HG02798 (cell line): ENCODE results near the gene HERPUD1.
"Not testable (repeated sequence)": the region's sequence is repeated elsewhere in the genome, so short reads cannot be mapped to it uniquely, and the experiment has no call there.

Experiments
- ATAC-seq: cut with Tn5 transposase; IDR thresholded peaks from one replicate; pipeline ENCODE4 v1.9.1; 2021; ENCODE audit warnings: mild to moderate bottlenecking; ENCODE audit not compliant: unreplicated experiment, poor library complexity

Gene HERPUD1

DNA sequence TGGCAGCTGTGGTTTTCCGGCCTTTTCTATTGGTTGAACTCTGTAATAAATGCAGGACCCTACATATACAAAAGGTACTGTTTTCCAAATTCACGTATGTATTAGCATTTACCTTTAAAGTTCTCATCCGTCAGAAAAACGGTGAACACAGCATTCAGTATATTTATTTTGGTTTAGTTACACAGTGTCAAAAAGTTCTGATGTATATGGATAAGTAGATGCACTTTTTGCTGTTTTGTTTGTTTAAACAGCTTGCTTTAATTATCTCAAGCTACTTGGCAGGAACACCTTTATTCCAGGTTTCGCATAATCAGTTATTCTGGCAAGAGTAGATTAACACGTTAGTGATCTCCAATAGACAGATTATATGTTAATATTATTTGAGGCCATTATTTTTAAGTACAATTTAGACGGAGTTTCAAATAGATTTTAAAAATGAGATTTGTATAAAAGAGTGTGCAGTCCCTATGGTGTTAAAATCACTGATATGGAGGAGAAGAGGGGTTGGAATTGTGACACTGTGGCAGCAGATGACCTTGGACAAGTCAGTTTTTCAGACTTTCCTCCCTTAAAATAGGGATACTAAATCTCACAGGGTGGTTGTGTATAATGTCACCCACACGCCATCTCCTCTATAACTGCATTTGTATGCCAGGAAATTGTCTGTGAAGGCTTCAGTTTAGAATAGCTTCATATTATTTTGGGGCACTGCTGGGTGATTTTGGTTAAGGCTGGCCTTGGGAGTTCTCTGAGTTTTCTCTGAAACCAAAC, 2.1 kb downstream of the HERPUD1 start:
- ATAC-seq: no peak

DNA sequence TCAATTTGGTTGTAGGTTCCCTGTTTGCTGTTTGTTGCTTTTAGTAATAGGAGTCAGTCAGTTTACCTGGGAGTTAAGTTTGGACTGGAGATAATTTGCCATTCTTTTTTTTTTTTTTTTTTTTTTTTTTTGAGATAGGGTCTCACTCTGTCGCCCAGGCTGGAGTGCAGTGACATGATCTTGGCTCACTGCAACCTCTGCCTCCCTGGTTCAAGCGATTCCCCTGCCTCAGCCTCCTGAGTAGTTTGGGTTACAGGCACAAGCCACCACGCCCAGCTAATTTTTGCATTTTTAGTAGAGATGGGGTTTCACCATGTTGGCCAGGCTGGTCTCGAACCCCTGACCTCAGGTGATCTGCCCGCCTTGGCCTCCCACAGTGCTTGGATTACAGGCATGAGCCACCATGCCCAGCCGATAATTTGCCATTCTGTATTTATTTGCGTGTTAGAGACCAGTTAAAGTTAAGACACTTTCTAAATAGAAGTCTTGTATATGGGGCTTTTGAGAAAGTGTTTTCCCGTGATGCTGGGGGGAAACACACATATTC, 2.7 kb downstream of the HERPUD1 start:
- ATAC-seq: not testable (repeated sequence)

DNA sequence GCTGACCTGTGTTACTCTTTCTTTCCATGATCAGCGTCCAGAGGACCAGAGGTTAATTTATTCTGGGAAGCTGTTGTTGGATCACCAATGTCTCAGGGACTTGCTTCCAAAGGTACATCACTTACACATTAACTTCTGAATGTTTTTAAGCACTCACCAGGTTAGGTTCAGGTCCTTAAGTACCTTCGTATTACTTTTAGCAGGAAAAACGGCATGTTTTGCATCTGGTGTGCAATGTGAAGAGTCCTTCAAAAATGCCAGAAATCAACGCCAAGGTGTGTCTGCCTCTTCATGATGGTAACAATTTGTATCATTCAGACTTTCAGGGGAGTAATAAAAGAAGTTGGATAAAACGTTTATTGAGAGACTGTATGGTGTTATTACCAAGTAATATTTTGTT, 3.3 kb downstream of the HERPUD1 start:
- no peak for ATAC-seq

DNA sequence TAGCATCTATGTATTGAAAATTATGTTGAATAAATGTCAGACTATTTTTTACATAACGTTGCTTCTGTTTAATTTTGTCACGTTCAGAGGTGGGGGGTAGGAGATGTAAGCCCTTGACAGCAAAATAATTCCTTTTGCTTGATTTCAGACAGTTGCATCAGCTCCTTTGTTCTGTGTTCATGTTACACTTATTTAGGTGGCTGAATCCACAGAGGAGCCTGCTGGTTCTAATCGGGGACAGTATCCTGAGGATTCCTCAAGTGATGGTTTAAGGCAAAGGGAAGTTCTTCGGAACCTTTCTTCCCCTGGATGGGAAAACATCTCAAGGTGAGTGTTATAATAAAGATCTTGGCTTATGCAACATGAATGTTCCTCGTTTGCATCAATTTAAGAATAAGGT, 4.5 kb downstream of the HERPUD1 start:
- ATAC-seq: no peak

DNA sequence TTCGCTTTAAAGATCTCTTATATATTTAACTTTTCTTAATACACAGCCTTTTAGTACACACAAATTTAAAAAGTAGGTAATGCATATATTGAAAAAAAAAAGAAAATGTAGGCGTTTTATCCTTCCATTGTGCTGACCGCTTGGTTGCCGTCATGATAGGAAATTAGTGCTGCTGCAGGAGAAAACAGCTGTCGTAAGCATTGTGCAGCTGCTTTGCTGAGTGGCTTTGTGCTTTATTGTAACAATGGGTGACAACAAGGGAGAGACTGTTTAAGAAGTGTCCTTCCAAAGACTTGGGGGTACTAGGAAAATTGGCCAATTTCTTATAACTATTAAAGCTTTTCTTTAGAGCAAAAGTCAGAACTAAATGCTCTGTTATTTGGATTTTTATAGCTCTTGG, 5.0 kb downstream of the HERPUD1 start:
- ATAC-seq: no peak

DNA sequence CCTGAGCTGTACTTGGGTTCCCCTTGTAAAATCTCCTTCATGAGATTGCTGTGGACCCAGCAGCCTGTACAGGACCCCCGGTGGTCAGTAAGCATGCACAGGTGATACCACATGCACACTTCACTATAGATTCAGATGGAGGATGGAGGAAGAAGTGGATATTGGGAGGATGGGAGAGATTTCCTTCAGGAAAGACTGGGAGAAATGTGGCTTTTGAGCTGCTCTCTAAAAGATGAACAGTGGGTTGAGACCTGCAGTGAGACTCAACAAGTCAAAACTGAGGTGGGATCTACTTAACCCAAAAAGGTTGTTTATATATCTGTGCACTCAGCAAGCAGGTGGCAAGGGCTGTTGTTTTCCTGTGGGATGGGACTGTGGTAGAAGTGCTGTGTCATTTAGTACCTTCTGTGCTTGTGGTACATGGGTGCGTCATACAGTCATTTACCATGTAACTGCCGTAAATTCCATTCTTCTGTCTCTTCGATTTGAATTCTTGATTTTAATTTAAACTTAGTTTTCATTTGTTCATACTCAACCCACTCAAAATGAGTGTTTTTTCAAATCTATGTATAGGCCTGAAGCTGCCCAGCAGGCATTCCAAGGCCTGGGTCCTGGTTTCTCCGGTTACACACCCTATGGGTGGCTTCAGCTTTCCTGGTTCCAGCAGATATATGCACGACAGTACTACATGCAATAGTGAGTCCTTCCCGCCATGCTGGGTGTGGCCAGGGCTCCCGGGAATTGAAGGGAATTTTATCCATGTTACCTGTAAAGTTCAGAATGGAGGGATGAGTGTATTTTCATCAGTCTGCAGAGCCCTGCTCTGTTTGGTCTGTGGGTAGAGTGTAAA, 6.9 kb downstream of the HERPUD1 start:
- no peak for ATAC-seq

DNA sequence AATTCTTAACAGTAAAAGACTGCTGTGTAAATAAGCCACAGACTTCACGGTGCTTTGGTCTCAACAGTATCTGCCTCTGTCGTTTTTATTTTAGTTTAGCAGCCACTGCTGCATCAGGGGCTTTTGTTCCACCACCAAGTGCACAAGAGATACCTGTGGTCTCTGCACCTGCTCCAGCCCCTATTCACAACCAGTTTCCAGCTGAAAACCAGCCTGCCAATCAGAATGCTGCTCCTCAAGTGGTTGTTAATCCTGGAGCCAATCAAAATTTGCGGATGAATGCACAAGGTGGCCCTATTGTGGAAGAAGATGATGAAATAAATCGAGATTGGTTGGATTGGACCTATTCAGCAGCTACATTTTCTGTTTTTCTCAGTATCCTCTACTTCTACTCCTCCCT, 7.9 kb downstream of the HERPUD1 start:
- ATAC-seq: no peak

DNA sequence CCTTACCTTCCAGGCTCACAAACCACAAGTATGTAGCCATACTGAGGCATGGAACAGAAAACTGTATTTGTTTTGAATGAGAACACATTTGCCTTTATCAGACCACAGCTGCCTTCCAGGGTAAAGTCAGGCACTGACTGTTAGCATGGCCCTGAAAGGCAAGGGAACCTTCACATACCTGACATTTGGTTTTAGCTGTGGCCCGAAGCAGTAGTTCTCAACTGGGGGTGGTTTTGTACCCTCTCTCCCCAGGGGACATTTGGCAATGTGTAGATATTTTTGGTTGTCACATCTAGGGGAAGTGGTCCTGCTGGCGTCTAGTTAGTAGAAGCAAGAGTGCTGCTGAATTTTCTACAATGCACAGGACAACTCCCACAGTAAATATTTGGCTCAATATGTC, 9.2 kb downstream of the HERPUD1 start:
- no peak for ATAC-seq

DNA sequence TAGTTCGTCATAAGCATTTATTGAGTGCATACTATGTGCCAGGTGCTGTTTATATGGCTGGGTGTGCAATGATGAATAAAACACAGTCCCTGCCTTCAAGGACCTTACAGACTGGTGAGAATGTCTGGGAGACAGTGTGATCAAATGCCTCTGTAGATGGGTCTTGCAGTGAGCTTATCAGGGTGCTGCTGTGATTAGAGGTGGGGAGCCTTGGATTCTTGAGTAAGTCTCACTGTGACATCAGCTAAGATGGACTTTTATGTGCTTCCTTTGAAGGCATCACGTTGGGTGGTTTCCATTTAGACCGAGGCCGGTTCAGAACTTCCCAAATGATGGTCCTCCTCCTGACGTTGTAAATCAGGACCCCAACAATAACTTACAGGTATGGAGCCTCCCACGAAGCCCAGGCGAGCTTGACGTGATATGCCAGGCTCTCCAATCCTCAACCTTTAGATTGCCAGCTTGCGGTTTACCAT, 10.0 kb downstream of the HERPUD1 start:
- ATAC-seq: no peak

DNA sequence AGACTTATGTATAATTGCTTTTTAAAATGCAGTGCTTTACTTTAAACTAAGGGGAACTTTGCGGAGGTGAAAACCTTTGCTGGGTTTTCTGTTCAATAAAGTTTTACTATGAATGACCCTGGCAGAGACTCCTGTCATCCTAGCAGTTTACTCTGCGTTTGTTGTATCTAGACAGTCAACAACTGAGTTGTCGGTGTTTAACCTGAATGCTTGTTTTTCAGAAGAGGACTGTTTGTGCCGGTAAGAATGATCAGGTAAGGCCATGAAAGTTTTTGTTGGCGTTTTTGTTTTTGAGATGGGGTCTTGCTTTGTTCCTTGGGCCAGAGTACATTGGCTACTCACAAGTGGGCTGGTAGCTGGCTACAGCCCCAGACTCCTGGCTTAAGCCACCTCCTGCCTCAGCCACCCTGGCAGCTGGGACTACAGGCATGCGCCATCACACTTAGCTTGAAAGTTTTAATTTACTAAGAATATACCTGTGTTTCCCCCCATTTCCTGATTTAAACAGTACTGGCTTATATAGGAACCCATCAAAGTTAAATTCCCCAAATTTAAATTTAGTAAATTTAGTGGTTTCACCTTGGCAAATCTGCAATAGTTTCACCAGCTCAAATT, 11.9 kb downstream of the HERPUD1 start:
- ATAC-seq: no peak

DNA sequence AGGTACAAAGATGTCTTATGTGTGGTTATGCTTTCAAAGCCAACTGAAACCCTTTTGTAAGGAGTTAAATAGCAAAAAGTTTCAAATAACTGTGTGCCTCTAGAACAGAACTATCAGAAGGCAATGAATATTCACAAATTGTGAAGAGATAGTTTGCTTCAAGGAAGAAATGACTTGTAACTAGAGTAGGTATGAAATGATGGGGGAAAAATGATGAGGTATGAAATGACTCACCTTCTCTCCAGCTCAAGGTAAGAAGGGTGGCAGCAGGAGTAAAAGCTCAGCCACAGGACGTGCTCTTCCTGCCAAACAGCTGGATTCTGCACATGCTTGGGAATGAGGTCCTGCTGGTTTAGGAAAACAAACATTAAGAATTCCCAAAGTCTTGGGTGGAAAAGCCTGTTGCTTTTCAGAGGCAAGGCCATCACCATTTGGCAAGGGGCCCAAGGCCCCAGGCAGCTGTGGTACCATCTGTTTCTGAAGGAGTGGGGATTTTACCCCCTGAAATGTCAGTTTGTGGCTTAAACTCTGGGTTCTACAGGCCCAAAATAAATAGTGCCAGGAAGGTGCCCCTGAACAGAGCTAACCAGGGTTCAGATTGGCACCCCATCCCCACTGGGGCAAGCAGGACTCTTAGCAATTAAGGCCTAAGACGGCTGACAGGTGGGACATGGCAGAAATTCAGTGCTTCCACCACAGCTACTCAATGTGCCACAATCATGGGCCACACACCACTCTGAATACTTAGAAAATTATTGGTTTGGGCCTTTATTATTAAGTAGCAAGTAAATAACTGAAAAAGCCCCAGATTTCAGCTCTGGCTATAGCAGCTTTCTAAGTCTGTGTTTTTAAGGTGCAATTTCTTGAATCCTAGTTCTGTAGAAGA, 13.3 kb downstream of the HERPUD1 start:
- peak; percentile 30 for ATAC-seq

DNA sequence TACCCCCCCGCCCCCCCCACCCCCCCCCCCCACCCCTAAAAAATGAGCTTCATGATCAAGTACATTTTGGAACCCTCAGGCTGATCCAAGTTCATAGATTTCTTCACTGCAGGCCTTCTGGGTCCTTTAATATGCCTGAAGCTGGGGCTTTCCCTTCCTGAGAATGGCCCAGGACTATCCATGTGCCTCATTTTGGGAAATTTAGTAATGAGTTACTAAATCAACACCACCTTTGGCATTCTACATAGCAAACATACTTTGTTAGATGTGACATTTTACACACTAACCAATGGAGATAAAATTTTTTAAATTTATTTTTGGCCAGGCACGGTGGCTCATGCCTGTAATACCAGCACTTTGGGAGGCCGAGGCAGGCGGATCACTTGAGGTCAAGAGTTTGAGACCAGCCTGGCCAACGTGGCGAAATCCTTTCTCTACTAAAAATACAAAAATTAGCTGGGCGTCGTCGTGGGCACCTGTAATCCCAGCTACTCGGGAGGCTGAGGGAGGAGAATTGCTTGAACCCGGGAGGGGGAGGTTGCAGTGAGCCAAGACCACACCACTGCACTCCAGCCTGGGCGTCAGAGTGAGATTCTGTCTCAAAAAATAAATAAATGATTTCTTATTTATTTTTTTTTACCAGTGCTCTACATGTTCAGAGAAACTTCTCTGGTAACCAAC, 14.0 kb downstream of the HERPUD1 start:
- no peak for ATAC-seq

DNA sequence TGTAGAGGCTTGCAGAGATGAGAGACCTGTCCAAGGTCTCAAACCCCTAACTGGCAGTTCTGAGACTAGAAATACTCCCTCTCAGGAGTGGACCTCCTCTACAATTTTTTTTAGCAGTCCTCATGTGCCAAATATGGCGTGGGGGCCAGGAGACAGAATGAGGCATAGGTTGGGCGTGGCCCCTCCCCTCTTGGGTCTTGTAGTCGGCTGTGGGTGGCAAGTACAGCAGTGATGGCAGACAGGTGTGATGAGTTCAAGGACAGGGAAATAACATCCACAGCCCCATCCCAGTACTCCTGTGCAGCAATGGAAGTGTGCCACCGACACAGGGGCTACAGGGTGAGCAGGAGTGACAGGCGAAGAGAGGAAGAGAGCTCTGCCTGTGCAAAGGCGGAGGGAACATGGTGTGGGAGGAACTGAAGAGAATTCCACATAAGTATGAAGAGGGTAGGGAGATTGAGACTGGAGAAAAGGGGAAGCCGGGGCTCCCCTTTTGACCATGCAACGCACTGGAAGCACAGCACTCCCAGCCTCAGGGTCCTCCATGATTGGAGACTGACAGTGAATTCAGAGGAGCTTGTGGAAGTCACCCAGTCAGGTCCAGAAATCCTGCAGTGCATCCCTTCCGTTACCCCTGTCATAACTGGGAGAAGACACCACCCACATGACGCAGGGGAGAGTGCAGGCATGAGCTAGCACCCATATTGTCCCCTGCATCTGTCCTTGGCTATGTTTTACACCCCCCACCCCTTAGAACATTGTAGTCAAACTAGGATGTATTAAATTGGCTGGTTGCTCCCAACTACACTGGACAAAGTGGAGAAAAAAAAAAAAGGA, 15.0 kb downstream of the HERPUD1 start:
- ATAC-seq: no peak

DNA sequence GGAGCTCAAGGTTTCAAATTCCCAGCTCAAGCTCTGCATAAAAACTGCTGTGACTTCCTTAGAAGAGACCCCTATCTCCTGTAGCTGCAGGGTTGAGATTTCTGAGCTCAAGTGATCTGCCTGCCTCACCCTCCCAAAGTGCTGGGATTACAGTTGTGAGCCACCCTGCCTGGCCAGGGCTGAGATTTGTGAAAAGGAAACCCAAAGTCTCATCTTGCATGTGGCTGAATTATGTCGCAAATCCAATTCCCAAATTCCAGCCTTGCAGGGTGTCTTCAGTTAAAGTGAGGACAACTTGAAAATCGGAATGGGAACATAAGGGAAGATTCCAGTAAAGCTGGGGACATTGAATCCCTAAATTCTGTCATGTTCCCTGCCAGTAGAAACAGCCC, 15.7 kb downstream of the HERPUD1 start:
- ATAC-seq: no peak

DNA sequence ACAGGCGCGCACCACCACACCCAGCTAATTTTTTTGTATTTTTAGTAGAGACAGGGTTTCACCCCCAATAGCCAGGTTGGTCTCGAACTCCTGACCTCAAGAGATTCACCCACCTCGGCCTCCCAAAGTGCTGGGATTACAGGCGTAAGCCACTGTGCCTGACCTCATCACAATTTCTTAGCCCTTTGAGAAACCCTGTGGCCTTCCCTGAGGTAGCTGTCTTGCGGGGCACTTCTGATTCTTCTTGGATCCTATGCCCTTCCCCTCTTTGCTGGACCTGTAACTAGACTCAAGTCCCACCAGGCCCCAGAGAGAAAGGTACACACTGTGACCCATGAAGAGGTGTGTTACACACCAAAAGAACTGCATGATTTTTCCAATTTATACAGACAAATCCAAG, 16.3 kb downstream of the HERPUD1 start:
- ATAC-seq: no peak

DNA sequence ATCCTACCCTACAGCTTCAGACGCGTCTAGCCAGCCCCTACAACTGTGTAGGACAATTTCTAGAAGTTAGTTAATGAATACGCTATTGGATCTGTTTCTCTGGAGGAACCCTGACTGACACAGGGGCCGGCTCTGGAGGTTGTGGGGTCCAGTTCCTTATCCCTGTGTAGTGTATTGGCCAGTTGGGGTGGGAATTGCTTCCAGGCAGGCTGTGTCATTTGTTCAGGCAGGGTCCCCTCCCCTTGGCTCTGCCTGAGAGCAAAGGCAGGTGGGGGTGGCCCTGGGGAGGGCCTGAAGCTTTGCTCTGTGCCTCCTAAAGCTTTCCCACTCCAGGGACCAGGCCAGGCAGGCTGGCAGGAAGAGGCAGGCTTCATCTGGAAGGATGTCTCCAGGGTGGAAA, 18.1 kb downstream of the HERPUD1 start:
- no peak for ATAC-seq

DNA sequence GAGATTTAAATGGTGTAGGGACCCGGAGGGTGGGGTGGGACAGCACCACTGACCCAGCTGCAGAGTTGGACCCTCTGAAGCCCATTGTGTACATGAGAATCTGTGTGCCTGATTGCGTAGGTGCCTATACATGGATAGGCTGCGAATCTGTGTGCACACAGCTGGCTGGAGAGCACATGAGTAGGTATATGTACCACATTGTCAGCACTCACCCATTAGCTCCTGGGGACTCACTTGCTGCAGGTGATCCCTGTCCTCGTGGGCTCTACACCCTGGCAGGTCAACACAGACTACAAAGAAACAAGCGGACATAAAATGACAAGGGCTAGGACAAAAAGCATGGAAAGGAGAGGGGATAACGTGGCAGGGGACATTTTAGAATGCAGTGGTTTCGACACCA, 18.5 kb downstream of the HERPUD1 start:
- ATAC-seq: no peak
